ENCODE data around the gene SPATA46.

- TF ChIP-seq ZNF221 (tag by site-specific recombination; IDR thresholded peaks at IDR 0.05; ENCODE audit: borderline replicate concordance) (no peak), ZNF514 (tag by site-specific recombination; IDR thresholded peaks at IDR 0.05) (no peak), TCF7L2 (IDR thresholded peaks at IDR 0.05; ENCODE audit: borderline replicate concordance, low read depth, low read length) (no peak), PBX3 (CRISPR knock-in tag; IDR thresholded peaks at IDR 0.05) (no peak), ZNF23 (tag by site-specific recombination; IDR thresholded peaks at IDR 0.05; ENCODE audit: borderline replicate concordance) (no peak), CTCF (tag by site-specific recombination; IDR thresholded peaks at IDR 0.05) (no peak), ZNF112 (tag by site-specific recombination; IDR thresholded peaks at IDR 0.05) (no peak), ZNF398 (tag by site-specific recombination; IDR thresholded peaks at IDR 0.05) (no peak)
These were observed 39.9 kb downstream of the SPATA46 start for GRCh38 chr1:162336621-162337285.

All from HEK293 (cell line).